MM.1S (cell line): ENCODE measurements around the gene PCDH1.

Experiments used
- DNase-seq: peaks from one replicate; pipeline ENCODE4 v3.0.0-alpha.2; 2015
- H2AFZ ChIP-seq: fragments of 300-600 bp; sonication (generic); 2 replicates; pipeline ENCODE4 v1.6.0; 2016; ENCODE audit warnings: antibody characterized with exemption, low read length
- H3F3A ChIP-seq: fragments of 300-600 bp; sonication (generic); 2 replicates; pipeline ENCODE4 v1.6.1; 2016; ENCODE audit warnings: mild to moderate bottlenecking, antibody characterized with exemption, low read length, moderate library complexity, mixed read lengths; ENCODE audit not compliant: insufficient read depth
- H3K27ac ChIP-seq: fragments of 300-600 bp; sonication (generic); 2 replicates; pipeline ENCODE4 v1.5.1; 2016; ENCODE audit warnings: mild to moderate bottlenecking, low read length
- H3K27me3 ChIP-seq: fragments of 300-600 bp; sonication (generic); replicated peaks from 2 replicates; pipeline ENCODE4 v1.6.0; 2016; ENCODE audit warnings: low read length; ENCODE audit not compliant: insufficient read depth
- H3K36me3 ChIP-seq: fragments of 300-600 bp; sonication (generic); replicated peaks from 2 replicates; pipeline ENCODE4 v1.6.1; 2016; ENCODE audit warnings: mild to moderate bottlenecking, low read length, mixed read lengths; ENCODE audit not compliant: insufficient read depth
- H3K4me1 ChIP-seq: fragments of 300-600 bp; sonication (generic); 2 replicates; pipeline ENCODE4 v1.6.1; 2016; ENCODE audit warnings: low read length, mixed read lengths
- H3K4me2 ChIP-seq: fragments of 300-600 bp; sonication (generic); 2 replicates; pipeline ENCODE4 v1.6.0; 2016; ENCODE audit warnings: low read depth, low read length
- H3K4me3 ChIP-seq: fragments of 300-600 bp; sonication (generic); 2 replicates; pipeline ENCODE4 v1.5.1; 2016; ENCODE audit warnings: low read length, mixed read lengths
- H3K79me2 ChIP-seq: fragments of 300-600 bp; sonication (generic); 2 replicates; pipeline ENCODE4 v1.6.1; 2016; ENCODE audit warnings: mixed run types, low read length, mixed read lengths
- H3K9ac ChIP-seq: fragments of 300-600 bp; sonication (generic); 2 replicates; pipeline ENCODE4 v1.6.1; 2016; ENCODE audit warnings: low read length, mixed read lengths
- H3K9me2 ChIP-seq: fragments of 300-600 bp; sonication (generic); replicated peaks from 2 replicates; pipeline ENCODE4 v1.6.1; 2016; ENCODE audit warnings: mild to moderate bottlenecking, low read length, mixed read lengths; ENCODE audit not compliant: insufficient read depth
- H3K9me3 ChIP-seq: fragments of 300-600 bp; sonication (generic); replicated peaks from 2 replicates; pipeline ENCODE4 v1.6.1; 2016; ENCODE audit warnings: mild to moderate bottlenecking, low read length, mixed read lengths; ENCODE audit not compliant: insufficient read depth
- H4K20me1 ChIP-seq: fragments of 300-600 bp; sonication (generic); 2 replicates; pipeline ENCODE4 v1.6.1; 2016; ENCODE audit warnings: mild to moderate bottlenecking, low read length, moderate library complexity, mixed read lengths; ENCODE audit not compliant: insufficient read depth
- EZH2 ChIP-seq: fragments of 300-600 bp; sonication (generic); optimal IDR thresholded peaks from 2 replicates; pipeline ENCODE3; 2017; ENCODE audit warnings: low read depth, mild to moderate bottlenecking, antibody characterized with exemption, low read length, mixed read lengths
- EZH2phosphoT487 ChIP-seq: fragments of 300-600 bp; sonication (generic); IDR thresholded peaks from 2 replicates; pipeline ENCODE4 v1.6.1; 2018; ENCODE audit warnings: antibody characterized with exemption, low read length
- TF ChIP-seq, protein P1 (sequence below): fragments of 300-600 bp; sonication (generic); IDR thresholded peaks from 2 replicates; pipeline ENCODE4 v1.5.1; 2016; ENCODE audit warnings: antibody characterized with exemption, low read length, mixed read lengths

The PCDH1 gene

GRCh38 chr5:141876628-141877355 lies 1.4 kb downstream of the PCDH1 start:
- H3K27me3 ChIP-seq, result peaks cover 26% of the 10 kb centered on the region
- H3K4me1 ChIP-seq, result peaks cover 32% of the 10 kb centered on the region
- H3K79me2 ChIP-seq, result no peaks in the 10 kb centered on the region
- no peak overlapping the region; the same call in 1 of the 2 replicates for H2AFZ ChIP-seq
- H3K9me2 ChIP-seq, result no peaks in the 10 kb centered on the region
- H3K9ac ChIP-seq, result peak overlapping the region; percentile 70
- H4K20me1 ChIP-seq, result no peaks in the 10 kb centered on the region
- no peak overlapping the region for H3K27ac ChIP-seq
- peaks cover 4% of the 10 kb centered on the region for H3F3A ChIP-seq
- H3K4me2 ChIP-seq, result peak overlapping the region; percentile 95
- H3K4me3 ChIP-seq, result peak overlapping the region; percentile 71
- no peak for DNase-seq
- no peaks in the 10 kb centered on the region for H3K9me3 ChIP-seq
- H3K36me3 ChIP-seq, result no peaks in the 10 kb centered on the region
- TF ChIP-seq EZH2phosphoT487 (no peak), EZH2 (no peak)
- TF ChIP-seq, protein P1, sequence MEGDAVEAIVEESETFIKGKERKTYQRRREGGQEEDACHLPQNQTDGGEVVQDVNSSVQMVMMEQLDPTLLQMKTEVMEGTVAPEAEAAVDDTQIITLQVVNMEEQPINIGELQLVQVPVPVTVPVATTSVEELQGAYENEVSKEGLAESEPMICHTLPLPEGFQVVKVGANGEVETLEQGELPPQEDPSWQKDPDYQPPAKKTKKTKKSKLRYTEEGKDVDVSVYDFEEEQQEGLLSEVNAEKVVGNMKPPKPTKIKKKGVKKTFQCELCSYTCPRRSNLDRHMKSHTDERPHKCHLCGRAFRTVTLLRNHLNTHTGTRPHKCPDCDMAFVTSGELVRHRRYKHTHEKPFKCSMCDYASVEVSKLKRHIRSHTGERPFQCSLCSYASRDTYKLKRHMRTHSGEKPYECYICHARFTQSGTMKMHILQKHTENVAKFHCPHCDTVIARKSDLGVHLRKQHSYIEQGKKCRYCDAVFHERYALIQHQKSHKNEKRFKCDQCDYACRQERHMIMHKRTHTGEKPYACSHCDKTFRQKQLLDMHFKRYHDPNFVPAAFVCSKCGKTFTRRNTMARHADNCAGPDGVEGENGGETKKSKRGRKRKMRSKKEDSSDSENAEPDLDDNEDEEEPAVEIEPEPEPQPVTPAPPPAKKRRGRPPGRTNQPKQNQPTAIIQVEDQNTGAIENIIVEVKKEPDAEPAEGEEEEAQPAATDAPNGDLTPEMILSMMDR, result no peak

DNA sequence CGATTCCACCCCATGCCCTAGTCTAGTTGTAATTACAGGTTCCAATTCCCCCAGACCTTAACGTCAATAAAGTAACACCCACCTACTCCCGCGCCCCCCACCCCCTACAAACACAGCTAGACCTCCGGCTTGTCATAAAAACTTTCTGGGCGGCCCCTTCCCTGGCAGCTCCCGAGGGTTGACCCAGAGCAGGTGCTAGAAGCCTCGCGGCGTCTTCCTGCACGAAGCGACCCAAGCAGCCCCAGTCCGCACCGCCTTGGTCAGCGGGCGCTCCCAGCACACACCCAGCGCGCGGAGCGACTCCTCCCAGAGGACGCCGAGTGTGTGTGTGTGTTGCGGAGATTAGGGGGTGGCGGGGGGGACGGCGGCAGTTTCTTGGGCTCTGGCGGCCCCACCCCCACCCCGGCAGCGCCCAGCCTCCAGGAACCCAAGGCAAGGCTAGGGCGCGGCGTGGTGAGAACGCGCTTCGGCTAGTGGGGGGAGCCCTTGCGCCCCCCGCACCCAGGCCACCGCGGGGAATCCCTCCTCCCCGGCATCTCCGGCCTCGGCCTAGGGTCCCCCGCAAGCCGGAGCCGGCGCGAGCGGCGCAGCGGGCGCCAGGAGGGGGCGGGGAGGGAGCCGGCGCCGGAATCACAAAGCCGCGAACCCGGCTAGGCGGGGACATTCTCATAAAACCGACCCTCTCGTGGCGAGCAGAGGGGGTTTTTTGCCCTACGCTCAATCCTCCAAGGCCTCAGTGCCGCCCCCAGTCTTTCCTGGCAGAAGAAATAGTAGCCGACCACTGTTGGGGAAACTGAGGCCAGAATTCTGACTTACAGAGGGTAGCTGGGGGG lies 2.2 kb downstream of the PCDH1 start:
- Histone ChIP-seq H3K9ac (peak overlapping the region; percentile 70; the same call in 1 of the 2 replicates), H3K9me3 (no peaks in the 10 kb centered on the region), H3K79me2 (no peaks in the 10 kb centered on the region), H4K20me1 (no peaks in the 10 kb centered on the region), H3K4me1 (peaks cover 24% of the 10 kb centered on the region), H3K4me2 (peak overlapping the region; percentile 95), H3K27me3 (peaks cover 26% of the 10 kb centered on the region), H3K36me3 (no peaks in the 10 kb centered on the region), H3F3A (peaks cover under 1% of the 10 kb centered on the region), H3K9me2 (no peaks in the 10 kb centered on the region), H2AFZ (no peak overlapping the region), H3K4me3 (peak overlapping the region; percentile 71), H3K27ac (no peak overlapping the region)
- TF ChIP-seq, protein P1, result no peak
- TF ChIP-seq EZH2phosphoT487 (no peak), EZH2 (no peak)
- DNase-seq, result no peak

DNA sequence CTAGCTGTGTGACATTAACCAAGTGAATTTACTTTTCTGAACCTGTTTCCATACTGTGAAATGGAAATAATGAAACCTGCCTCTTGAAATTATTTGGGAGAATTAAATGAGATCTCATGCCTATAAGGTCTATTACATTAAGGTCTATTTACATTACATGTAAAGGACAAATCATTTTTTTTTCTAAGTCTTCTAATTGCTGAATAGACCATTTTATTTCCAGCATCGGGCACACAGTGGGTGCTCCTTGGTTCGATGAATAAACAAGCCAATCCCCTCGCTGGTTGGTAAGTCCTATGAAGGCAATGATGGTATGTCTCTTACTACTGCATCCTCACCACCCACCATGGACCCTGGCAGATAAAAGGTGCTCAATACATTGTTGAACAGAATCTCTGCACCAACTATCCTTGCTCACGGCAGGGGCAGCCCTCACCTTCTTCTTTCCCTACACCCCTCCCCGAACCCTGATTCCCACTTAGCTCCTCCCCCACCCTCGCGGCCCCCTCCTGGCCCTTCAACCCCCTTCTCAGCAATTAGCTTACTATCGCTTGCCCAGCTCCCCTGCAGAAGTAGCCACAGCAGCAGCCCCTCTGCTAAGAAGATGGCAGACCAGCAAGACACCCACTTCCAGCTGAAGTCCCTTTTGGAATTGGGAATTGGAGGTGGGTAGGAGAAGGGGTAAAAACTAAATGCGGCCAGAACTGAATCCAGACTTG lies 3.0 kb downstream of the PCDH1 start:
- Histone ChIP-seq H3K4me3 (no peak overlapping the region), H3K79me2 (no peaks in the 10 kb centered on the region), H3K4me1 (peaks cover 16% of the 10 kb centered on the region), H3K27me3 (peaks cover 26% of the 10 kb centered on the region), H3K9me2 (no peaks in the 10 kb centered on the region), H4K20me1 (no peaks in the 10 kb centered on the region), H3K36me3 (no peaks in the 10 kb centered on the region), H3K4me2 (peak overlapping the region; percentile 95; the same call in 1 of the 2 replicates), H3K9me3 (no peaks in the 10 kb centered on the region), H3K9ac (no peak overlapping the region), H2AFZ (no peak overlapping the region), H3K27ac (no peak overlapping the region), H3F3A (no peaks in the 10 kb centered on the region; the same call in 1 of the 2 replicates)
- TF ChIP-seq EZH2, result no peak
- TF ChIP-seq, protein P1, result no peak
- no peak for TF ChIP-seq EZH2phosphoT487
- no peak for DNase-seq
